GM12878 (cell line): ENCODE results near the gene IKBIP. TPM values are rescaled to one million over a fixed set of nuclear protein-coding genes. Genes with fewer than 3 reads are reported as not detected.

Experiments used
- ATAC-seq: fragments of 200-7000 bp; cut with Tn5 transposase; 3 replicates; pipeline ENCODE4 v1.9.1; 2020; ENCODE audit warnings: mild to moderate bottlenecking, moderate library complexity
- BruUV-seq: library from RNA; stranded (reverse); fragments of 400-500 nt; replicated peaks from 2 replicates; lab custom pipeline; 2021; lab: Mats Ljungman, UMichigan
- CTCF ChIA-PET: fragments of 300-600 bp; sonication (Branson Sonifier 250); formaldehyde crosslinking; extraction: SDS; loops from one replicate; lab custom pipeline; 2021; ENCODE audit warnings: inconsistent platforms; lab: Yijun Ruan, JAX
- POLR2A ChIA-PET: fragments of 350-600 bp; formaldehyde crosslinking; extraction: SDS; loops from one replicate; lab custom pipeline; 2021; ENCODE audit warnings: inconsistent platforms; lab: Charles Lee
- RAD21 ChIA-PET: fragments of 300-600 bp; sonication (Branson Sonifier 250); formaldehyde crosslinking; loops from one replicate; lab custom pipeline; 2023; ENCODE audit warnings: antibody characterized with exemption; ENCODE audit not compliant: unreplicated experiment; lab: Charles Lee
- SMC1A ChIA-PET: fragments of 300-600 bp; sonication (Branson Sonifier 250); formaldehyde crosslinking; loops from one replicate; lab custom pipeline; 2023; ENCODE audit not compliant: unreplicated experiment, uncharacterized antibody; lab: Charles Lee
- DNase-seq: peaks from one replicate; pipeline ENCODE4 v3.0.0-alpha.2; 2011; ENCODE audit warnings: low read depth, low spot score
- FAIRE-seq: peaks from 3 replicates; lab custom pipeline; 2011; peaks lifted over from hg19 to GRCh38; lab: Jason Lieb, UNC
- H2AFZ ChIP-seq: 2 replicates; pipeline ENCODE4 v1.6.0; 2011; ENCODE audit warnings: low read depth, low read length, control low read depth; ENCODE audit not compliant: control insufficient read depth
- H3K27ac ChIP-seq: 2 replicates; pipeline ENCODE4 v1.5.1; 2011; ENCODE audit warnings: control low read depth; ENCODE audit not compliant: control insufficient read depth, insufficient read depth
- H3K27me3 ChIP-seq, 2 experiments: replicated peaks in 1 of 2; 2 replicates each; pipeline versions ENCODE4 v1.6.0 to v1.6.1; 2011; ENCODE audit warnings: low read length in 1 of 2; ENCODE audit not compliant: control insufficient read depth in 2 of 2, insufficient read depth in 2 of 2
- H3K36me3 ChIP-seq, 2 experiments: 2 replicates each; pipeline ENCODE4 v1.5.1; 2011; ENCODE audit warnings: low read length in 1 of 2; ENCODE audit not compliant: control insufficient read depth in 2 of 2, insufficient read depth in 2 of 2
- H3K4me1 ChIP-seq: 2 replicates; pipeline ENCODE4 v1.6.1; 2011; ENCODE audit warnings: mild to moderate bottlenecking, low read length, moderate library complexity, mixed read lengths; ENCODE audit not compliant: control insufficient read depth, insufficient read depth
- H3K4me2 ChIP-seq: 2 replicates; pipeline ENCODE4 v1.6.0; 2011; ENCODE audit warnings: control low read depth; ENCODE audit not compliant: control insufficient read depth, insufficient read depth
- H3K4me3 ChIP-seq: fragments of 200-600 bp; sonication (generic); 2 replicates; pipeline ENCODE4 v1.5.1; 2016
- H3K79me2 ChIP-seq: 2 replicates; pipeline ENCODE4 v1.6.0; 2011; ENCODE audit warnings: low read length; ENCODE audit not compliant: control insufficient read depth, insufficient read depth
- H3K9ac ChIP-seq: 2 replicates; pipeline ENCODE4 v1.8.0; 2011; ENCODE audit warnings: low read length, control low read depth, mixed read lengths; ENCODE audit not compliant: control insufficient read depth, insufficient read depth
- H3K9me3 ChIP-seq: replicated peaks from 3 replicates; pipeline ENCODE4 v1.5.1; 2011; ENCODE audit warnings: mild to moderate bottlenecking, low read length; ENCODE audit not compliant: control insufficient read depth, insufficient read depth
- H4K20me1 ChIP-seq: 2 replicates; pipeline ENCODE4 v1.6.0; 2011; ENCODE audit not compliant: control insufficient read depth, insufficient read depth
- MTA2 ChIP-seq: fragments of 450-650 bp; IDR thresholded peaks from 2 replicates; pipeline ENCODE4 v1.6.1; 2016; ENCODE audit warnings: low read depth, mild to moderate bottlenecking, moderate library complexity
- MYB ChIP-seq: fragments of 150-350 bp; IDR thresholded peaks from 2 replicates; pipeline ENCODE4 v1.6.1; 2014; ENCODE audit warnings: mild to moderate bottlenecking, low read depth, low read length, borderline replicate concordance
- PAX5 ChIP-seq: IDR thresholded peaks from 2 replicates; pipeline ENCODE4 v1.6.1; 2011; ENCODE audit warnings: low read depth, low read length, borderline replicate concordance
- ZNF207 ChIP-seq: fragments of 450-650 bp; IDR thresholded peaks from 2 replicates; pipeline ENCODE4 v1.6.1; 2014; ENCODE audit warnings: antibody characterized with exemption, mild to moderate bottlenecking, borderline replicate concordance
- ZNF24 ChIP-seq: fragments of 450-650 bp; IDR thresholded peaks from 2 replicates; pipeline ENCODE4 v1.6.1; 2017; ENCODE audit warnings: antibody characterized with exemption, mild to moderate bottlenecking
- in situ Hi-C: fragments of 300-500 bp; cut with MboI; formaldehyde crosslinking; loops from 9 replicates; pipeline ENCODE4 v1.14.3; 2018; ENCODE audit warnings: mixed read lengths
- intact Hi-C: fragments of 100-400 bp; cut with micrococcal nuclease; formaldehyde crosslinking; loops from one replicate; pipeline ENCODE4 v1.14.2; 2022; ENCODE audit not compliant: unreplicated experiment
- polyA plus RNA-seq, 11 experiments: library from polyadenylated mRNA; depleted of rRNA in 4 of 11; unstranded in 6 of 11; stranded (reverse) in 5 of 11; fragments of >200 nt; fragmentation: Nextera tagmentation in 4 of 11; fragmentation: Illumina TruSeq in 1 of 11; extraction: Ambion mirVana in 4 of 11; extraction: Trizol in 1 of 11; gene quantifications; 1 replicate in 1 of 11; 2 replicates in 10 of 11; pipeline versions ENCODE4 v1.2.1 to v1.2.3, GENCODE V29; 2011 to 2016; ENCODE audit warnings: inconsistent platforms in 2 of 11, missing spikeins in 2 of 11, low read depth in 1 of 11
- total RNA-seq, 4 experiments: library from RNA; depleted of rRNA in 3 of 4; stranded (reverse); fragments of >200 nt in 3 of 4; fragmentation: Illumina TruSeq in 1 of 4; extraction: Trizol in 1 of 4; gene quantifications; 2 replicates each; pipeline versions ENCODE4 v1.2.1 to v1.2.3, GENCODE V29; 2013 to 2021
- TF ChIP-seq, protein P1 (sequence below): fragments of 450-650 bp; formaldehyde crosslinking; IDR thresholded peaks from 2 replicates; pipeline ENCODE4 v1.4.0; 2022; ENCODE audit warnings: mild to moderate bottlenecking, moderate library complexity
- TF ChIP-seq, protein P2 (sequence below): fragments of 450-650 bp; IDR thresholded peaks from 2 replicates; pipeline ENCODE4 v1.6.1; 2016; ENCODE audit warnings: mild to moderate bottlenecking

The IKBIP gene
- total and polyA plus RNA-seq, 10 of the 15 experiments (the other 5 are each of a cell fraction or from before 2014, with no cell fraction given) = 5.4 to 34.5 (median 18.4) TPM

DNA sequence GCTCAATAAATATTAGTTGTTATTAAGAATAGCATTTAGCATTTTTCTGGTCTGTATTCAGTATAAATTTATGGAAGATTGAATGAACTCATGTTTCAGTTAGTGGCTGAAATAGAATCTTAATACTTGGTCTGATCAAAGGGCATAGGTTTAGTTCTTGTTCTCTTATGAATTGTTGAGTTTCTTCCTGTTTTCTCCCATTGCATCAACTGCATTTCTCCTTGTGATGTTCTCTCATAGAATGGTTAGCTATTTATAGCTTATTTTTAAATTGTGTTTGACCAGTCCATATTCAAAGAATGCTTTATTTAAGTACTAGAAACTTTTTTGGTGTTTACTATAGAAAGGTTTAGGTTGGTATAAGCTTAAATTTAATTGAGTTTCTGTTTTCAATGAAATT is 30.3 kb upstream of the IKBIP start:
- TF ChIP-seq, protein P1, sequence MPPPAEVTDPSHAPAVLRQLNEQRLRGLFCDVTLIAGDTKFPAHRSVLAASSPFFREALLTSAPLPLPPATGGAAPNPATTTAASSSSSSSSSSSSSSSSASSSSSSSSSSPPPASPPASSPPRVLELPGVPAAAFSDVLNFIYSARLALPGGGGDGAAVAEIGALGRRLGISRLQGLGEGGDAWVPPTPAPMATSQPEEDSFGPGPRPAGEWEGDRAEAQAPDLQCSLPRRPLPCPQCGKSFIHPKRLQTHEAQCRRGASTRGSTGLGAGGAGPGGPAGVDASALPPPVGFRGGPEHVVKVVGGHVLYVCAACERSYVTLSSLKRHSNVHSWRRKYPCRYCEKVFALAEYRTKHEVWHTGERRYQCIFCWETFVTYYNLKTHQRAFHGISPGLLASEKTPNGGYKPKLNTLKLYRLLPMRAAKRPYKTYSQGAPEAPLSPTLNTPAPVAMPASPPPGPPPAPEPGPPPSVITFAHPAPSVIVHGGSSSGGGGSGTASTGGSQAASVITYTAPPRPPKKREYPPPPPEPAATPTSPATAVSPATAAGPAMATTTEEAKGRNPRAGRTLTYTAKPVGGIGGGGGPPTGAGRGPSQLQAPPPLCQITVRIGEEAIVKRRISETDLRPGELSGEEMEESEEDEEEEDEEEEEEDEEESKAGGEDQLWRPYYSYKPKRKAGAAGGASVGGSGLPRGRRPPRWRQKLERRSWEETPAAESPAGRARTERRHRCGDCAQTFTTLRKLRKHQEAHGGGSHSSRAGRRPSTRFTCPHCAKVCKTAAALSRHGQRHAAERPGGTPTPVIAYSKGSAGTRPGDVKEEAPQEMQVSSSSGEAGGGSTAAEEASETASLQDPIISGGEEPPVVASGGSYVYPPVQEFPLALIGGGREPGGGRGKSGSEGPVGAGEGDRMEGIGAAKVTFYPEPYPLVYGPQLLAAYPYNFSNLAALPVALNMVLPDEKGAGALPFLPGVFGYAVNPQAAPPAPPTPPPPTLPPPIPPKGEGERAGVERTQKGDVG (CRISPR knock-in tag) = no peak
- no peak for TF ChIP-seq PAX5
- TF ChIP-seq, protein P2, sequence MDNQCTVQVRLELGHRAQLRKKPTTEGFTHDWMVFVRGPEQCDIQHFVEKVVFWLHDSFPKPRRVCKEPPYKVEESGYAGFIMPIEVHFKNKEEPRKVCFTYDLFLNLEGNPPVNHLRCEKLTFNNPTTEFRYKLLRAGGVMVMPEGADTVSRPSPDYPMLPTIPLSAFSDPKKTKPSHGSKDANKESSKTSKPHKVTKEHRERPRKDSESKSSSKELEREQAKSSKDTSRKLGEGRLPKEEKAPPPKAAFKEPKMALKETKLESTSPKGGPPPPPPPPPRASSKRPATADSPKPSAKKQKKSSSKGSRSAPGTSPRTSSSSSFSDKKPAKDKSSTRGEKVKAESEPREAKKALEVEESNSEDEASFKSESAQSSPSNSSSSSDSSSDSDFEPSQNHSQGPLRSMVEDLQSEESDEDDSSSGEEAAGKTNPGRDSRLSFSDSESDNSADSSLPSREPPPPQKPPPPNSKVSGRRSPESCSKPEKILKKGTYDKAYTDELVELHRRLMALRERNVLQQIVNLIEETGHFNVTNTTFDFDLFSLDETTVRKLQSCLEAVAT = no peak
- no peak for TF ChIP-seq ZNF24
- TF ChIP-seq ZNF207 = no peak
- TF ChIP-seq MYB = no peak
- no peak for TF ChIP-seq MTA2
- TF ChIP-seq, all 136 proteins: peak for 0

More for the DNA sequence above, 30.3 kb upstream of the IKBIP start:
- ChIA-PET SMC1A (interaction anchor here (1.5 kb wide), 1 partner anchor 323 kb away, joined by 3 read pairs; no protein-coding TSS in a partner anchor), POLR2A (no interaction called here), RAD21 (interaction anchor here (0.6 kb wide), 1 partner anchor 325 kb away, joined by 3 read pairs; no protein-coding TSS in a partner anchor), CTCF (interaction anchor here (0.7 to 1.6 kb wide), 3 partner anchors 12 to 108 kb away, joined by 3 to 5 read pairs (median 4); no protein-coding TSS in a partner anchor)
- Histone ChIP-seq H3K27me3 (no peaks in the 10 kb centered on the region), H3K4me1 (no peaks in the 10 kb centered on the region), H3K4me2 (no peak overlapping the region), H4K20me1 (no peaks in the 10 kb centered on the region), H3K36me3 (peaks cover 7 to 8% of the 10 kb centered on the region in 2 experiments; a peak in 3 of 4 replicates), H3K79me2 (no peaks in the 10 kb centered on the region), H3K4me3 (no peak overlapping the region), H3K9ac (no peak overlapping the region), H3K9me3 (no peaks in the 10 kb centered on the region), H2AFZ (no peak overlapping the region), H3K27ac (no peak overlapping the region)
- no TSS peak for BruUV-seq
- in situ Hi-C loops (no loop called here), intact Hi-C loops (no loop called here)
- FAIRE-seq = no peak
- DNase-seq = no peak
- ATAC-seq = no peak
